ENCODE measurements around the gene DPH2. TPM values are rescaled to one million over a fixed set of nuclear protein-coding genes. Genes with fewer than 3 reads are reported as not detected.

The DPH2 gene
- total and polyA plus RNA-seq, 2 of the 8 experiments (the other 6 are each of a cell fraction or from before 2014, with no cell fraction given), result 64.9 to 92.1 TPM

DNA sequence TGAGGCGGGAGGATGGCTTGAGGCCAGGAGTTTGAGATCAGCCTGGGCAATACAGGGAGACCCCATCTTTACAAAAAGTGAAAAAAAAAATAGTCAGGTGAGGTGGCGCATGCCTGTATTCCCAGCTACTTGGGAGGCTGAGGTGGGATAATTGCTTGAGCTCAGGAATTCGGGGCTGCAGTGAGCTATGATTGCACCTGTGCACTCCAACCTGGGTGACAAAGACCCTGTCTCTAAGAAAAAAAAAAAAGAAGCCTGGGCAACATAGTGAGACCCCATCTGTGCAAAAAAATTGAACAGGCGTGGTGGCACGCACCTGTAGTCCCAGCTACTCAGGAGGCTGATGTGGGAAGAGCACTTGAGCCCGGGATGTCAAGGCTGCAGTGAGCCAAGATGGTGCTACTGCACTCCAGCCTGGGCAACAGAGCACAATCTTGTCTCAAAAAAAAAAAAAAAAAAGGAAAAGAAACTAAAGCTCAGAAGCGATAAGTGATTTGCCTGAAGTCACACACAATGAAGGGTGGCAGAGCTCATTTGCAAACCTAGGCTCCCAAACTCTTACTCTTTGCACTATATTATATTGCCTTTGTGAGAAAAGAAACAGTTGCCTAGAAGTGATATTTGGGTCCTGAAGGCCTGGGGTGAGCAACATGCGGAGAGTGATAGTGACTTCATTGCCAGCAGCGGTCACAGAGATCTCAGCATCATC, 23.6 kb downstream of the DPH2 start:
- H3K18ac ChIP-seq (ENCODE audit: extremely low read depth, low read length), result no peak overlapping the region
- no peak overlapping the region for H3K14ac ChIP-seq (ENCODE audit: insufficient read length)
- no peak overlapping the region for H3K56ac ChIP-seq (replicated peaks; ENCODE audit: insufficient read length, low read depth, low read length)
- H2BK20ac ChIP-seq (ENCODE audit: low read length), result no peak overlapping the region
- no peaks in the 10 kb centered on the region for H3K79me1 ChIP-seq (ENCODE audit: low read depth, low read length)
- H3K79me2 ChIP-seq (ENCODE audit: control insufficient read depth in 1 of 2, insufficient read depth in 2 of 2, low read length in 2 of 2), result no peaks in the 10 kb centered on the region
- ChIA-PET CTCF (ENCODE audit: partially characterized antibody) (interaction anchor here (0.6 to 21.8 kb wide), 21 partner anchors 10 to 1327 kb away, joined by 3 to 478 read pairs (median 5); partner anchors contain the start of gene SLC6A9), POLR2A (ENCODE audit: partially characterized antibody) (interaction anchor here (0.8 to 13.6 kb wide), 7 partner anchors 10 to 42 kb away, joined by 3 to 189 read pairs (median 11); partner anchors contain the start of genes ATP6V0B, B4GALT2, DPH2 and SLC6A9)
- H3K36me3 ChIP-seq (ENCODE audit: control insufficient read depth in 2 of 4, insufficient read depth in 4 of 4, low read length in 3 of 4), result no peaks in the 10 kb centered on the region; a peak in 1 of 8 replicates
- no peak overlapping the region for H3K27ac ChIP-seq (ENCODE audit: low read depth, low read length)
- H2BK5ac ChIP-seq (ENCODE audit: low read depth, low read length), result no peak overlapping the region
- no peak overlapping the region for H3K4me3 ChIP-seq (ENCODE audit: extremely low read depth in 1 of 4, insufficient read depth in 2 of 4, low read depth in 3 of 4, low read length in 4 of 4)
- H3K4ac ChIP-seq (replicated peaks; ENCODE audit: insufficient read length, low read depth, low read length), result no peak overlapping the region
- H2BK12ac ChIP-seq (ENCODE audit: low read depth, low read length), result no peak overlapping the region
- H3K9me3 ChIP-seq (ENCODE audit: insufficient read depth in 2 of 2, low read depth in 1 of 2, low read length in 1 of 2), result no peaks in the 10 kb centered on the region
- H2AK5ac ChIP-seq (ENCODE audit: low read depth, low read length), result no peak overlapping the region
- WGBS, 2 experiments (ENCODE audit: extremely low coverage in 1 of 2, insufficient coverage in 1 of 2, insufficient read length in 1 of 2, insufficient replicate concordance in 2 of 2, low coverage in 1 of 2, low lambda C conversion rate in 2 of 2, missing lambda C conversion rate in 1 of 2), result 94% methylated on average over 8 of the region's 9 CpGs; no CpG with 5 or more reads in 1 of the 2 experiments
- H2BK120ac ChIP-seq (replicated peaks; ENCODE audit: low read depth, low read length), result no peak overlapping the region
- peak overlapping the region in 1 of 2 experiments; percentile 96; a peak in 1 of 4 replicates for H3K4me2 ChIP-seq (ENCODE audit: insufficient read depth in 1 of 2, low read depth in 2 of 2, low read length in 2 of 2)
- no peak overlapping the region for H4K8ac ChIP-seq (ENCODE audit: extremely low read depth, insufficient read depth, low read length)
- TF ChIP-seq SRF (IDR thresholded peaks at IDR 0.05; ENCODE audit: low read depth, low read length) (no peak), KDM4A (IDR thresholded peaks at IDR 0.05; ENCODE audit: low read depth, low read length, severe bottlenecking) (no peak), SP2 (IDR thresholded peaks at IDR 0.05; ENCODE audit: low read length) (no peak), CBX8 (IDR thresholded peaks at IDR 0.05; ENCODE audit: borderline replicate concordance, low read depth, low read length) (no peak), TBP (IDR thresholded peaks at IDR 0.05; ENCODE audit: low read depth, low read length) (no peak)
- TF ChIP-seq, protein P1, sequence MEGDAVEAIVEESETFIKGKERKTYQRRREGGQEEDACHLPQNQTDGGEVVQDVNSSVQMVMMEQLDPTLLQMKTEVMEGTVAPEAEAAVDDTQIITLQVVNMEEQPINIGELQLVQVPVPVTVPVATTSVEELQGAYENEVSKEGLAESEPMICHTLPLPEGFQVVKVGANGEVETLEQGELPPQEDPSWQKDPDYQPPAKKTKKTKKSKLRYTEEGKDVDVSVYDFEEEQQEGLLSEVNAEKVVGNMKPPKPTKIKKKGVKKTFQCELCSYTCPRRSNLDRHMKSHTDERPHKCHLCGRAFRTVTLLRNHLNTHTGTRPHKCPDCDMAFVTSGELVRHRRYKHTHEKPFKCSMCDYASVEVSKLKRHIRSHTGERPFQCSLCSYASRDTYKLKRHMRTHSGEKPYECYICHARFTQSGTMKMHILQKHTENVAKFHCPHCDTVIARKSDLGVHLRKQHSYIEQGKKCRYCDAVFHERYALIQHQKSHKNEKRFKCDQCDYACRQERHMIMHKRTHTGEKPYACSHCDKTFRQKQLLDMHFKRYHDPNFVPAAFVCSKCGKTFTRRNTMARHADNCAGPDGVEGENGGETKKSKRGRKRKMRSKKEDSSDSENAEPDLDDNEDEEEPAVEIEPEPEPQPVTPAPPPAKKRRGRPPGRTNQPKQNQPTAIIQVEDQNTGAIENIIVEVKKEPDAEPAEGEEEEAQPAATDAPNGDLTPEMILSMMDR (IDR thresholded peaks at IDR 0.05; ENCODE audit: control extremely low read depth in 1 of 3, insufficient read depth in 1 of 3, low read depth in 1 of 3, low read length in 3 of 3), result no peak
- FAIRE-seq (no peak), DNase-seq (ENCODE audit: low read depth in 1 of 2, low spot score in 2 of 2) (no peak)
- H4K20me1 ChIP-seq (replicated peaks in 1 of 2; ENCODE audit: control insufficient read depth in 1 of 2, insufficient read depth in 2 of 2, low read length in 2 of 2), result peaks cover 2% of the 10 kb centered on the region in 2 experiments
- H3K4me1 ChIP-seq (replicated peaks in 1 of 4; ENCODE audit: control insufficient read depth in 3 of 4, insufficient read depth in 4 of 4, low read length in 3 of 4), result peaks cover 0 to 5% (median 4%) of the 10 kb centered on the region in 4 experiments; a peak in 5 of 7 replicates
- no peak overlapping the region for H2BK15ac ChIP-seq (ENCODE audit: low read length)
- no peak overlapping the region for H4K5ac ChIP-seq (ENCODE audit: insufficient read length, low read depth, low read length)
- H3K27me3 ChIP-seq (replicated peaks in 1 of 4; ENCODE audit: control insufficient read depth in 3 of 4, extremely low read depth in 1 of 4, insufficient read depth in 3 of 4, low read length in 3 of 4), result no peaks in the 10 kb centered on the region
- H3K9ac ChIP-seq (replicated peaks in 1 of 4; ENCODE audit: extremely low read depth in 1 of 4, low read depth in 3 of 4, low read length in 3 of 4), result no peak overlapping the region
- H2AFZ ChIP-seq (ENCODE audit: low read length), result no peak overlapping the region
- H3K23me2 ChIP-seq (ENCODE audit: low read depth, low read length), result peaks cover 12% of the 10 kb centered on the region; the same call in 1 of the 2 replicates
- no peak overlapping the region for H3K23ac ChIP-seq (ENCODE audit: insufficient read length)
- no peak overlapping the region for H4K91ac ChIP-seq (replicated peaks; ENCODE audit: insufficient read length, low read length)

Measured in H1 (cell line).